Fibroblast of peridontal ligament (primary cell): ENCODE data around the gene GSS.

Source experiments
- DNase-seq: peaks from one replicate; pipeline ENCODE4 v3.0.0-alpha.2; 2010; ENCODE audit errors: extremely low read depth

Gene GSS

DNA sequence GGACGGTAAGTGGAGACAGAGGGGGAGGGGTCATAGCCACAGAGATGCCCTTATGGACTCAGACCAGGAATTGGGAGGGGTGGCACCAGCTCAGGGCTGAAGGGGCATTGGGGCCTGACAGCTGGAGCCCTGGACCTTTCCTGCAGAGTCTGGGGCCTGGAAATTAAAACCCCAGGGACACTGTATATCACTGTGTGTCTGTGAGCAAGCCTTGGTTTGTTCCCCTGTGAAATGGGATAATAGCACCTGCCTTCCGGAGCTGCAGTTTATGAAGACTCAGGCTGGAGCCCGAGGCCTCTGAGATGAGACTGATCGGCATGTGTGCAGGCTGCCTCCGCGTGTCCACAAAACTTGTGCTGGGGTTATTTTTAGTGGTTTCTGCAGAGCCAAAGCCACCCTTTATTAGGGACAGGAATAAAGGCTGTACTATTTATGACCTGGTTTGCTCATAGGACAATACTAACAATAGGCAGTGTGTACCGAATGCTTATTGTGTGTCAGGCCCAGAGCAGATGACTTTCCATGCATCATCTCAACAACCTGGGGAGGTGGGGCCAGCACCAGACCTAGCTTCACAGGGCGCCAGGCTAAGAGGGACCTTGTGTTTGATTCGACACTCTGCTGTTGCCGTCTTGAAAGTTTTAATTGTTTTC is 22.6 kb upstream of the GSS start:
- no peak for DNase-seq

DNA sequence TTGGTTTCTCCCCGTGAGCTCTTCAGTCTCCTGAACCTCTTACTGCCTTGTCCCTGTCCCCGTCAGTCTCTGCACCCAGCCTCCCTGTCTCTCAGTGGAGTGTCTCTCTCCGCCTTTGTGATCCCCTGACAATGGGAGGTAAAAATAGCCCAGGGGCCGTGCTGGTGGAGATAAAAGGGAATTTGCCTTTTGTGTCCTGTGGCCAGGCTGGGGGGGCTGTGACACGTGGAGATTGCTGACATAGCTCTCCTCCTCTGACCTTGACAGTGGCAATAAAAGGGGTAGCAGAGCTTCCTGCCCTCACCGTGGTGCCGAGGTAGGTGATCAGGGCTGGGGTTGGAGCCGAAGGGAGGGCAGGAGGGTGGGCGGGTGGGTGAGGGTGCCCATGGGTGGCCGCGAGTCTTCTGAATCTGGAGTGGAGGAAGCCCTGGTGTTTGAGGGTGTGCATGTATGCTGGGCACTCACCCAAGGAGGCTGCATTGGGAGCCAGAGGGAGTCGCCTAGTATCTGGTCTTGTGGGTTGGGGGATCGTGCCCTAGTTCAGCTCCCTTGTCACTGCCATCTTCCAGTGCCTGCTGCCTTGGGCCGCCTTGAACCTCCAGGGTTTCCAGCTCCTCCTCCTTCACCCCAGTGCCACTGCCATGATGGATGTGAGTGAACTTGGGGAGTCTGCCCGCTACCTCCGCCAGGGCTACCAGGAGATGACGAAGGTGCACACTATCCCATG is 21.9 kb upstream of the GSS start:
- no peak for DNase-seq

DNA sequence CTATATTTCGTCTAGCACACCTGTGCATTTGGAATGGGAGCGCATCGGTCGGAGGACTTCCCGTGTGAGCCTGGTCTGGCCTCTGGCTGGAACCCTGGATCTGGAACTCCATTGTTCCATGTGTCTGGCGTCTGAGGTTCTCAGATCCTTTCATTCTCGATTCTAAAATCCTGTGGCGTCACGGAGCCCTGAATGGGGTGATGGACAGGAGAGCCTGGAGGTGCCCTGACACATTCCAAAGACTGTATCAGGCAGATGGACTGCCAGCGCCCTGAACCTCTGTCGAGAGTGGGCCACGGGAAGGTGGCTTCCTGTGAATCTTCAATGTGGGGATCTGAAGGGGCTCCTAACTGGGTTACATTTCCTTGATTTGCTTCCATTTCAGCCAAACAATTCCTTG is 20.7 kb upstream of the GSS start:
- DNase-seq, result no peak

DNA sequence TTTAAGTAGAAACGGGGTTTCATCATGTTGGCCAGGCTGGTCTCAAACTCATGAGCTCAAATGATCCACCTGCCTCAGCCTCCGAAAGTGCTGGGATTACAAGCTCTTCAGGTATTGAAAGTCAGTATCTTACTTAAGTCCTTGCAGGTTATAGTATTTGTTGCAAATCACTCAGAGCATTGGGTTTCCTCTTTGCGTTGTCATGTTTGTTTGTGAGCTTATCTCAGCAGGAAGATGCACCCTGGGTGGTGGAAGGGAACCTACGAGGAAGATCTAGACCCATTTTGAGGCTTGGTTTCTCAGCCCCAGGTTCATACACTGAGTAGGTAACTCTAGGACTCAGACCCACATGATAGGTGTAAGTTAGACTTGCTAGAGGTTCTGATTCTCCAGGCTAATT is 18.6 kb upstream of the GSS start:
- no peak for DNase-seq

DNA sequence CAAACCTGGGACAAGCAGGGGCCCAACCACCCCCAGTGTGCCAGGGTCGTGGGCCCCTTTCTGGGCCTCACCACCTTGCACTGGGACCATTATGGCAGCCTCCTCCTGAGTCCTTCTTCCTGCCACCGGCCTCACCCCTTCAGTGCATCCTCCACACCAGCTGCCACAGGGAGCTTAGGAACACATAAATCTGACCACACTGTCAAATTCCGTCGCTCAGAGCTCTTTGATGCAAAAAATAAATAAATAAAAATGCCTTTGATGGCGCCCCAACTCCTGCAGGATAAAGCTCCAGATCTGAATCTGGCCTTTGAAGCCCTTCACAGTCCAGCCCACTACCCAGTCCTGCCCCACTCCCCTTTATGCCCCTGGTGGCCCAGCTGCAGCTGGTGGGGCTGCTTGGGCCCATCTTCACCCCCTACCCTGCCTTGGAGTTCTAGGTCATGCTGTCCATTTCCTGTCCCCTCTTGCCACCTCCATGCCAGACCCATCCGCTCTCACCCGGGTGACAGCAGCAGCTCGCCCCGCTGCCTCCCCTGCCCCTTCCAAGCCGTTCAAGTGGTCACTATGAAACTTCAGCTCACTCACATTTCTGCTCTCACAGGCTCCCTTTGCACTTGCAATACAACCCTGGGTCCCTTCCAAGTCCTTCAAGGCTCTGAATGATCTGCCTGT is 16.1 kb upstream of the GSS start:
- no peak for DNase-seq

DNA sequence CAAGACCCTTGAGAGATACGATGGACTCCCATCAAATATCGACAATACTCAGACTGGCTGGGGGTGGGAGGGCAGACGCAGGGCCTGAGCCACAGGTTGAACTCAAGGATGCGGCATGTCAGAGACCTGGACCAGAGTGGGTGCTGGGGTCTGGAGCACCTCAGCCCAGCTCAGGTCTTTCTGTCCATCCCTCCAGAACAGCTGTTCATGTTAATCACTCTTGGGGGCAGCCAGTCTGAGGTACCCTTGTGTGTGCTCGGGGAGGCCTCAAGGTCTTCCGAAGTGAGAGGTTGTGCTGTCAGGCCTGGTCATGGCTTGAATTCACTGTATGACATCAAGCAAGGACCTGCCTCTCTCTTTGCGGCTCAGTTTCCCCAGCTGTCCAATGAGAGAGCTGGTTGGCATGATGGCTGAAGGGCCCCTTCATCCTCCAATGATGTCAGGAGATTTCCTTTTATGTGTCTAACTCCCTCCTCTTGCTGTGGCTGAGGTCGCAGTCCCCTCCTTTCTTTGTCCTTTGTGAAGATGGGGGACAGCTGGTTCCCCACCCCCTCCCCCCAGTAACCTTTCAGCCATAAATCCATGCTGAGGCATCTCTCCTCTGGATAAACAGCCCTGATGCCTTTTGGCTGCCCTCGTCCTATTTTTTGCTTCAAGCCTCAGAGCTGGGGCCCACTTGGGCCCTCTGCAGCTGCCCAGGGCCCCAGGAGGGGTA is 15.4 kb upstream of the GSS start:
- DNase-seq, result no peak

DNA sequence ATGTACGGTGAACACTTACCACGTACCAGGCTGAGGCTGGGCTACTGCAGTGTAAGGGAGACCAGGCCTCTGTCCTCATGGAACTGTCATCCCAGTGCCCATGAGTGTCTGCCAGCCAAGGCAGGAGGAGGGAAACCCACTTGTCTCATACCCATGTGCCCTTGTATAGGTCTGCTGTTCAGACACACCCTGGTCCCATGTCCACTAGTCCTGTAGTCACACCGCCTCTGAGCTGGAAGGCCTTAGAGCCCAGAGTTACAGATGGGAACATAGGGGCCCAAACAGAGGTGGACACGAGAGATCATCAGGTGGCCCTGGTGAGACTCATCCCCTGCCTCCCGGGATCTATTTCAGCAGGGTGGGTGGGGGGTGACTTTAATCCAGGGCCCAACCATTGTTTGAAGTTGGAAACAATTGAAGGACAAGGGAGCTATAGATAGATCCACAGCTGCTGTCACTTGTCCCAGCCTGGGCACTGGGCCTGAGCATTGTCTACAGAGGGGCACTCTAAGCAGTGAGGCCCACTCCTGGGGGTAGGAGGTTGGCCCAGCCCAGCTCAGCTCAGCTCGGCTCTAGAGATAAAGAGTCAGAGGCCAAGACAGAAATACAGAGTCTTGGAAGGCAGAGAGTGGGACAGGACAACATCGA is 14.7 kb upstream of the GSS start:
- DNase-seq, result no peak

DNA sequence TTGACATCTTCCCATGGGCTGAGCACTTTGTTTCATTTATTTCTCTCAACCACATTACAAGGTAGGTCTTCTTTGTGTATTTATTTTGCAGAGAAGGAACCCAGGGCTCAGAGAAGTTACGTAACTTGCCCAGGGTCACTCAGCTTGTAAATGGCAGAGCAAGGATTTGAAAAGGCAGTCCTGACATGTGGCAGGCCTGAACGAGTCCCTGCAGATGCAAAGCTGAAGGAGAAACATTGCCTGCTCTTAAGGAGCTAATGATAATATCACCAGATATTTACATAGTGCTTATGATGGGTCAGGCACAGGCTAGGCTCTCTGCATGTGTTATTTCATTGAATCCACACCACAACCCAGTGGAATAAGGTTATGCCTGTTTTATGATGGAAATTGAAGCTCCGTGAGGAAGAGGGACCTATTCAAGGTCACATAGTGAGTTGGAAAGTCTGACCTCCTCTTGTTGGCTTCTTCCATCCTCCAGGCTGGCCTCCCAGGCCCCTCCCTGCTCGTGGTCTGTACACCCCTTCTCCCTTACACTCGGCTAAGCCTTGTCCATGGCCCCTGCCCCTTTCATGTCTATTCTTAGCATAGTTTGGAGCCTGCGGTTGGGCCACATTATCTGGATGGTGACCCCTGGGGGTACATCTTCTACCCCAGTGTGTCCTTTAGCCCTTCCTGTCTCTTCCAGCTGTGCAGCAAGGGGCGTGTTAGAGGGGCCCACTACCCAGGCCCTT is 12.6 kb upstream of the GSS start:
- no peak for DNase-seq

DNA sequence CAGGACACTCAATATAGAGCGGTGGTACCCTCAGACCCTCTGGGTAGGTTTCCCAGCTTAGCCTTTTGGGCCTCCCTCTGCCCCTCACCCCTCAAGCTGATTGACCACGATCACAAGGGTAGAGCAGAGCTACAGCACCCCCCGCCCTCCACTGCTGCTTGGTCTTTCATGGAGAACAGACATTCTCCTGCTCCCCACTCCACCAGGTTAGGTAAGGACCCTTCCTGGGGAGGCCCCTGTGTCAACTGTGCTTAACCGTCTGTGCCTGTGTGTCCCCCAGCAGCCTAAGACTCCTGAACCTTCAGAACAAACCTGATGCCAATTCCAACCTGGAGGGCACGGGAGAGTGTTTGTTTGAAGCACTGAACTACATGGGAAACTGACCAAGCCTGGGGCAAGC is 11.8 kb upstream of the GSS start:
- no peak for DNase-seq

DNA sequence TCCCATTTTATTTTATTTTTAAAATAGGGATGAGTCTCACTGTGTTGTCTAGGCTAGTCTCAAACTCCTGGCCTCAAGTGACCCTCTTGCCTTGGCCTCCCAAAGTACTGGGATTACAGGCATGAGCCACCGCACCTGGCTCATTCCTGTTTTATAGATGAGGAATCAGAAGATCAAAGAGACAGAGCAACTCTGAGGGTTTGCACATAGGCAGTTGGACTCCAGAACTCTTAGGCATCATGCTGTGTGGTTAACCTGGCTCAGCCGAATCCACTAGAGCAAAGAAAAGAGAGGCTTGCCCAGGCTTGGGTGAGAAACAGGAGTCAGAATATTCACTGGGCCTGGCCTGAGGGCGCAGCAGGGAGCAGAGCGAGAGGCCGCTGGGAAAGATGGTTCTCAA is 9.4 kb upstream of the GSS start:
- DNase-seq, result no peak

DNA sequence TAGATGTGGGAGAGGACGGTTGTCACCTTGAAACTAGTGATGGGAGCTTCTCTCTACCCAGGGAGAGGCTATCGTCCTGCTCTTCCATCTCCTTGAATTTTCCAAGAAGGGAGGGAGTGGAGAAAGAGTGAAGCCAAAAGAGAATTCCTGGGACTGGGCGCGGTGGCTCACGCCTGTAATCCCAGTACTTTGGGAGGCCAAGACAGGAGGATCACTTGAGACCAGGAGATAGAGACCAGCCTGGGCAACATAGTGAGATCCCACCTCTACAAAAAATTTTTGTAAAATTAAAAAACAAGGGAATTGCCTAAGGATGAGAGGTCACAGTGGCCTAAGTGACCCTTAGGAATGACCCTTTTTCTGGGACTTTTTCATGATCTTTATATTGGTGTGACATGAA is 8.9 kb upstream of the GSS start:
- DNase-seq, result no peak

DNA sequence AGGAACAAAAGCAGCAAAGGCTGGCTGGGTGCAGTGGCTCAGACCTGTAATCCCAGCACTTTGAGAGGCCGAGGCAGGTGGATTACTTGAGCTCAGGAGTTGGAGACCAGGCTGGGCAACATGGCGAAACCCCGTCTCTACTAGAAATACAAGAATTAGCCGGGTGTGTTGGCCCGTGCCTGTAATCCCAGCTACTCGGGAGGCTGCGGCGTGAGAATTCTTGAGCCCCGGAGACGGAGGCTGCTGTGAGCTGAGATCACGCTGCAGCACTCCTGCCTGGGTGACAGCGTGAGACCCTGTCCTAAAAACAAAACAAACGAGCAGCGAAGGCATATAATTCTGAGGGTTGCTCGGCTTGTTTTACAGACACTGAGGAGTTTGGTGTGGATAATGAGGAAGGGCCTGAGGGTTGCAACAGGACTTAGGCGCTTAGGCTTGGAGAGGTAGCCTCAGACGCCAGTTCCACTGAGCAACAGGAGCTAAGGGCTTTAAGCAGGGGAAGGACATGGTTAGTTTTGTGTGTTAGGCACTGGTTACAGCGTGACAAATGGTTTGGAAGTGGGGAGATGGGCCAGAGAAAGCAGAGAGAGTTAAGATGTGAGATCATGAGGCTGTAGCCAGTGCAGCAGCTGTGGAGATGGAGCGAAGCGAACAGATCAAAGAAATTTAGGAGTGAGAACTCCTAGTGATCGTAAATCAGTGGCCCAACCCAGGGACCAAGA is 1.3 kb upstream of the GSS start:
- DNase-seq, result no peak

DNA sequence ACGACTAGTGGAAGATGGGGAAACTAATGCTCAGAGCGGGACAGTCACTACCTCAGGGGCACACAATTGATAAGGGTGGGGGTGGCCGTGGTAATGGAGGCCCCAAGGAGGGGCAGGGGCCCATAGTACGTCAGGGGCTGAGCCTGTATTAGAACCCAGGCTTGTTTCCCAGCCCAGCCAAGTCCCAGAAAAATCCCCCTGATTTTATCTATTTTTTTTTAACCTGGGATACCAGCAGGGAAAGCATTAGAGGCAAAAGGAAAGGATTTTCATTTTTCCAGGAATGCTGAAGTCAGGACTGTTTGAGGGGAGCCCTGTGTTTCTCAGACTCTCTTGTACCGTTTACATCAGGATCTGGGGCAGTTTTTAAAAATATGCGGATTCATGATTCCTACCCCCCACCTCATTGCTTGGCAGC is 444 bp upstream of the GSS start:
- no peak for DNase-seq

DNA sequence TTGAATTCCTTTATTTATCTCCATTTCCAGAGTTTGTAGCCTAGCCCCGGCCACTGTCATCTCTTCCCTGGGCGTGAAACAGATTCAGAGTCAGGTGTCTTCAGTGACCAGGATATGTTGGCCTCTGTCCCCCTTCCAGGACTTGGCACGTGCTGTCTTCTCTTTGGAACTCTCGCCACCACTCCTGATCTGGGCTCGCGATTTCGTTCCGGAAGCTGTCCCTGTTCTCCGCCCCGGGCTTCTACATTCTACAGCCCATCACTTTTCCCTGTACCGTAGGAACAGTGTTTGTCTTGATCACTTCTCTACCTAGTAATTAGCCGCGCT is 739 bp downstream of the GSS start:
- peak; percentile 39 for DNase-seq

DNA sequence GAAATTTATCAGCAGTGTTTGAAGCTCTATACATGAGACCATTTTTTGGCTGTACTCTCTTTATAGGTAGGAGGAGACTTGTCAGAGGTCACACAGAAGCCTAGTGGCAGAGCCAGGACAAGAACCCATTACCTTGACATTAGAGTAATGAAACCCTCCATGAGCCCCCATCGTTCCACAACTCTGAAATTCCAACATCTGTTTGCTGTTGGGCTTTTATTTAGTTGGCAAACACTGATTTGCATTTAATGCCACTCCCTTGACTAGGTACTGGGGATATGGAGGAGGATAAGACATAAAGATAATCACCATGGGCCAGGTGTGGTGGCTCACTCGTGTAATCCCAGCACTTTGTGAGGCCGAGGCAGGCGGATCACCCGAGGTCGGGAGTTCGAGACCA is 1.6 kb downstream of the GSS start:
- no peak for DNase-seq

DNA sequence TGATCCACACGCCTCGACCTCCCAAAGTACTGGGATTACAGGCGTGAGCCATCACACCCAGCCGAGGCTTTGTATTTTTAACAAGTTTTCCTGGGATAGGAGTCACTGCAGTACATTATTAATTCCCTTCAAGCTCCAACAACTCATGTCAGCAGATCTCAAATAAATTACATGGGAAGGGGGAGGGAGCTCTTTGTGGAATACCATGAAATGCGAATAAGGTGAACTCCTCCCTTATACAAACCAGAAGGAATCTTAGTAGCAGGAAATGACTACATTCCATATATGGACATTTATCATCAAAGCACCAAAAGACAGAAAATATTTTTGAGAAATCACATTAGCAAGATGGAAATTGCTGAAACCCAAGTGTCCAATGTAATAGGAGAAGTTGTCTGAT is 2.9 kb downstream of the GSS start:
- DNase-seq, result no peak

DNA sequence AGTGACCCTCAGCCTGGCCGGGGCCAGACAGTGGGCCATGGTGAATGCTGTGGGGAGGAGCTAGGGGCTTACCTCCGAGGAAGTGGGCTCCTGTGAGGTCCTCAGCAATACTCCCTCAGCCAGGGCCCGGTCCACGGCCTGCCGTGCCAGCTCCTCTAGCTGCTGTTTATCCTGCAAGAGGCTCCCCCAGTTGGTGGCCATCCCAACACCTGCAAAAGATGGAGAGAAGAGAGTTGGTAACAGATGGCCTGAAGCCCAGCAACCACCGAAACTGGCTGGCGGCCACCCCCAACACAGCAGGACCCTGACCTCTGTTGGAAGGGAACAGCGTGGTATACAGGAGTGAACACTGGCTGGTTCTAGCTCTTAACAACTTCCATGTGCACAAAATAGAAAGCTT is 4.0 kb downstream of the GSS start:
- no peak for DNase-seq

DNA sequence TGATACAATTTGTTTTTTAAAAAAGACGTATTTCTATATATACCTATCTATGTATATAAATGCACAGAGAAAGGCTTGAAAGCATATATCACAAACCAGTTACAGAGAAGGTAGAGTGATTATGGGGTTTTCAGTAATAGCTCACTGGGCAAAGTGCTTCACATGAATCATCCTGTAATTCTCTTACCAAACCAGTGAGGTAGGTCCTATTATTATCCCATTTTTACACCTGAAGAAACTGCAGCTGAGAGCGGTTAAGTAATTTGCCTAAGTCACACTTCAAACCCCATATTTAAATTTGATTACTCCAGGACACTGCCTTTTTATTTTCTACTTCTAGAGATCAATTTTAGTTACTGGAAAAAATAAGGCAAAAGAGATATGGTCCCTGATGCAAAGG is 4.4 kb downstream of the GSS start:
- DNase-seq, result no peak

DNA sequence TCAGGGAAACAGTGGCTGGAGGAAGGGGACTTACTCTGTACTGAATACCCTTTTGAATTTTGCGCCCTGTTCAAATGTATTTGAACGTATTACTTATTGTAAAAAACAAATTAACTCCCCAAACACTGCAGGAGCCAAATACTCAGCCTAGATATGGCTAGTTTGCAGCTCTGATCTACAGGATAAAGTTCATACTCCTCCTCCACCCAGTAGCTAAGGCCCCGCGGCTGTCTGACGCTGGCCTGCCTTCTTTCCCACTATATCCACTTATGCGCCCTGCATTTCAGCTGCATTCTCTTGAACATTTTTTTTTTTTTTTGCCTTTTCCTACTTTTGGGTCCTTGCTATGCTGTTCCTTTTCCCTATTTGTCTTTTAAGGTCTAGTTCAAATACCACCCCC is 6.5 kb downstream of the GSS start:
- DNase-seq, result no peak

DNA sequence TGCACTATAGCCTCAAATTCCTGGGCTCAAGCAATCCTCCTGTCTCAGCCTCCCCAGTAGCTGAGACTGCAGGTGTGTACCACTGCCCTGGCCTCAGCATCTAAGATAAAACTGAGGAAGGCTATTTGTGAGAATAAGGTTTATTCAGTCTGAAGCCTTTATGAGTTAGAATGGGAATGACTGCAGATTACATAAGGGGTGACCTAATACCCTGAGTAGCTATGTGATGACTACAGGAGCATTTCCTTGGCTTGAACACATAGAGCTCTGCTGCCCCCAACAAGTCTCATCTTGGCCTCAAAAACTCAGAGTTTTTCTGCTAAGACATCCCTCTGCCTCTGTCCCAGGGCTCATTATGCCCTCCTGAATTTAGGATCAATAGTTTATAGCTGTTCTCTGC is 7.6 kb downstream of the GSS start:
- DNase-seq, result peak; percentile 90

DNA sequence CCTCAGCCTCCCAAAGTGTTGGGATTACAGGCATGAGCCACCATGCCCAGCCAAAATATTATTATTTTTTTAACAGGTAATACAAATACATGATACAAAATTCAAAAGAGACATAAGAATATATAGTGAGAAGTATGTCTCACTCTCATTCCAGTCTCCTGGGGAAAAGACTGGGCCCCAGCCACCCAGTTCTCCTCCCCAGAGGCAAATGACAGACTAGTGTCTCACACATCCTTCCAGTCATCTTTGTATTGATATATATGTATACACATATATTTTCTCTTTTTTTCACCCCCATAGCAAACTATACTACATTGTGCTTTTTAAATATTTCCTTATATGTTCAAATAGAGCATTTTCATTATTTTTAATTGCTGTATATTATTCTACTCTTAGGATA is 8.3 kb downstream of the GSS start:
- DNase-seq, result no peak
